HepG2 (cell line): ENCODE results near the gene MCEE. TPM values are rescaled to one million over a fixed set of nuclear protein-coding genes. Genes with fewer than 3 reads are reported as not detected.
A peak's percentile ranks its signal among the peaks of the same experiment; 100 is the strongest.

Source experiments
- ATAC-seq: fragments of 200-7000 bp; cut with Tn5 transposase; 3 replicates; pipeline ENCODE4 v1.9.1; 2020; ENCODE audit warnings: mild to moderate bottlenecking, moderate library complexity
- BruUV-seq: library from RNA; stranded (reverse); fragments of 400-500 nt; replicated peaks from 2 replicates; lab custom pipeline; 2021; lab: Mats Ljungman, UMichigan
- CTCF ChIA-PET: fragments of 300-600 bp; formaldehyde crosslinking; extraction: SDS; loops from one replicate; lab custom pipeline; 2021; ENCODE audit warnings: low total read pairs, inconsistent platforms, low intra/inter-chr PET ratio; lab: Yijun Ruan, JAX
- POLR2A ChIA-PET: fragments of 350-600 bp; sonication (Branson Sonifier 250); formaldehyde crosslinking; loops from one replicate; lab custom pipeline; 2020; ENCODE audit warnings: antibody characterized with exemption, inconsistent platforms; lab: Yijun Ruan, JAX
- DNase-seq: peaks from one replicate; pipeline ENCODE4 v3.0.0-alpha.2; 2015; ENCODE audit warnings: low spot score
- FAIRE-seq: peaks from 3 replicates; lab custom pipeline; 2011; peaks lifted over from hg19 to GRCh38; lab: Jason Lieb, UNC
- H2AFZ ChIP-seq: one replicate; pipeline ENCODE4 v1.6.1; 2011; ENCODE audit warnings: low read length, inconsistent platforms
- H3K27ac ChIP-seq: fragments of 300-600 bp; 3 replicates; pipeline ENCODE4 v1.8.0; 2011; ENCODE audit warnings: mixed run types, mild to moderate bottlenecking, mixed read lengths, low read length, inconsistent platforms; ENCODE audit not compliant: insufficient read depth; ENCODE audit errors: extremely low read length
- H3K27me3 ChIP-seq, 2 experiments: fragments of 200-600 bp in 1 of 2; 2 replicates in 1 of 2; 3 replicates in 1 of 2; pipeline versions ENCODE4 v1.6.0 to v1.8.0; 2011; ENCODE audit warnings: low read length in 2 of 2, mild to moderate bottlenecking in 2 of 2, moderate library complexity in 2 of 2, inconsistent platforms in 1 of 2; ENCODE audit not compliant: insufficient read depth in 2 of 2, control insufficient read depth in 1 of 2
- H3K36me3 ChIP-seq, 2 experiments: fragments of 200-600 bp in 1 of 2; replicated peaks in 1 of 2; 2 replicates in 1 of 2; 3 replicates in 1 of 2; pipeline versions ENCODE4 v1.5.1 to v1.8.0; 2011; ENCODE audit warnings: low read length in 2 of 2, inconsistent platforms in 1 of 2; ENCODE audit not compliant: insufficient read depth in 2 of 2, control insufficient read depth in 1 of 2
- H3K4me1 ChIP-seq: 2 replicates; pipeline ENCODE4 v1.5.1; 2012; ENCODE audit warnings: low read length, inconsistent platforms; ENCODE audit not compliant: insufficient read depth
- H3K4me2 ChIP-seq: 2 replicates; pipeline ENCODE4 v1.6.0; 2011; ENCODE audit warnings: low read depth, low read length, inconsistent platforms
- H3K4me3 ChIP-seq, 3 experiments: fragments of 200-600 bp in 1 of 3; sonication (generic), shearing (Covaris generic) in 1 of 3; replicated peaks in 1 of 3; 2 replicates each; pipeline ENCODE4 v1.5.1; 2011 to 2016; ENCODE audit warnings: low read length in 3 of 3, inconsistent platforms in 2 of 3, low read depth in 2 of 3, mild to moderate bottlenecking in 2 of 3, control low read depth in 1 of 3, mixed read lengths in 1 of 3; ENCODE audit not compliant: insufficient read depth in 1 of 3
- H3K79me2 ChIP-seq: one replicate; pipeline ENCODE4 v1.6.1; 2011; ENCODE audit warnings: low read length, inconsistent platforms; ENCODE audit not compliant: insufficient read depth
- H3K9ac ChIP-seq: 2 replicates; pipeline ENCODE4 v1.6.0; 2011; ENCODE audit warnings: mild to moderate bottlenecking, low read depth, low read length, inconsistent platforms; ENCODE audit not compliant: insufficient read depth
- H3K9me3 ChIP-seq: 2 replicates; pipeline ENCODE4 v1.5.1; 2012; ENCODE audit warnings: mild to moderate bottlenecking, low read length
- H4K20me1 ChIP-seq: 2 replicates; pipeline ENCODE4 v1.6.0; 2011; ENCODE audit warnings: inconsistent platforms, mild to moderate bottlenecking, low read length, moderate library complexity; ENCODE audit not compliant: insufficient read depth
- CCAR2 ChIP-seq: fragments of 200-400 bp; formaldehyde crosslinking; optimal IDR thresholded peaks from 2 replicates; pipeline ENCODE3; 2018; ENCODE audit warnings: low read depth, mild to moderate bottlenecking, low read length, moderate library complexity
- HNRNPK ChIP-seq: fragments of 200-400 bp; formaldehyde crosslinking; IDR thresholded peaks from 2 replicates; pipeline ENCODE4 v1.6.1; 2018; ENCODE audit warnings: low read length, low read depth, moderate library complexity, mild to moderate bottlenecking; ENCODE audit not compliant: poor library complexity, severe bottlenecking
- HOXA5 ChIP-seq: sonication (generic); formaldehyde crosslinking; IDR thresholded peaks from 2 replicates; pipeline ENCODE4 v1.4.0; 2020; ENCODE audit warnings: missing genetic modification reagents
- IKZF5 ChIP-seq: IDR thresholded peaks from 2 replicates; pipeline ENCODE4 v1.6.1; 2018; ENCODE audit warnings: missing genetic modification reagents, mild to moderate bottlenecking, missing compliant biosample characterization
- IRF1 ChIP-seq: sonication (generic); formaldehyde crosslinking; IDR thresholded peaks from 2 replicates; pipeline ENCODE4 v1.4.0; 2020; ENCODE audit warnings: low read depth, mild to moderate bottlenecking, missing genetic modification reagents
- MAFK ChIP-seq, 2 experiments: IDR thresholded peaks in 1 of 2; conservative IDR thresholded peaks in 1 of 2; 2 replicates each; pipeline ENCODE4 v1.6.1; 2011; ENCODE audit warnings: improper control_type of control experiment in 2 of 2, low read length in 2 of 2
- RNF219 ChIP-seq: sonication (generic); formaldehyde crosslinking; IDR thresholded peaks from 2 replicates; pipeline ENCODE4 v1.5.0; 2020; ENCODE audit warnings: mild to moderate bottlenecking, missing genetic modification reagents
- TRAFD1 ChIP-seq: sonication (generic); formaldehyde crosslinking; IDR thresholded peaks from 2 replicates; pipeline ENCODE4 v1.5.1; 2020; ENCODE audit warnings: missing genetic modification reagents, mild to moderate bottlenecking, borderline replicate concordance
- ZNF224 ChIP-seq: sonication (generic); formaldehyde crosslinking; IDR thresholded peaks from 2 replicates; pipeline ENCODE4 v1.5.0; 2020; ENCODE audit warnings: mild to moderate bottlenecking, missing genetic modification reagents
- ZNF317 ChIP-seq: sonication (generic); formaldehyde crosslinking; IDR thresholded peaks from 2 replicates; pipeline ENCODE4 v1.5.0; 2020; ENCODE audit warnings: mild to moderate bottlenecking, missing genetic modification reagents
- ZNF512 ChIP-seq: sonication (generic); formaldehyde crosslinking; IDR thresholded peaks from 2 replicates; pipeline ENCODE4 v1.4.0; 2020; ENCODE audit warnings: mild to moderate bottlenecking, missing genetic modification reagents
- ZNF558 ChIP-seq: sonication (generic); formaldehyde crosslinking; IDR thresholded peaks from 2 replicates; pipeline ENCODE4 v1.9.0; 2022; ENCODE audit warnings: mild to moderate bottlenecking, missing genetic modification reagents, borderline replicate concordance
- ZSCAN22 ChIP-seq: sonication (generic); formaldehyde crosslinking; IDR thresholded peaks from 2 replicates; pipeline ENCODE4 v1.4.0; 2020; ENCODE audit warnings: mild to moderate bottlenecking, missing genetic modification reagents
- WGBS: methylation state at CpG from one replicate; pipeline ENCODE4 v1.1.6; 2017; ENCODE audit warnings: low lambda C conversion rate; 5-methylcytosine and 5-hydroxymethylcytosine counted together
- in situ Hi-C: cut with HindIII; loops from 2 replicates; pipeline ENCODE4 v1.10.0; 2017; ENCODE audit warnings: low pct_unique_long_range_greater_than_20kb; ENCODE audit not compliant: extremely low pct_ligation_motif_present
- intact Hi-C: fragments of 100-400 bp; cut with micrococcal nuclease; formaldehyde crosslinking; loops from one replicate; pipeline ENCODE4 v1.10.0; 2022; ENCODE audit not compliant: unreplicated experiment
- polyA plus RNA-seq, 8 experiments: library from polyadenylated mRNA; depleted of rRNA in 3 of 8; stranded (reverse) in 7 of 8; unstranded in 1 of 8; fragments of >200 nt; fragmentation: Illumina TruSeq in 4 of 8; extraction: Trizol in 4 of 8; gene quantifications; 2 replicates each; pipeline versions ENCODE4 v1.2.1 to v1.2.3, GENCODE V29; 2011 to 2016; ENCODE audit warnings: low read depth in 4 of 8, missing spikeins in 1 of 8, mixed read lengths in 1 of 8; ENCODE audit not compliant: insufficient read depth in 1 of 8
- total RNA-seq, 5 experiments: library from RNA; depleted of rRNA; stranded (reverse); fragments of >200 nt; fragmentation: Illumina TruSeq; extraction: Trizol; gene quantifications; 2 replicates each; pipeline ENCODE4 v1.2.3, GENCODE V29; 2016; ENCODE audit warnings: low read depth in 1 of 5

Gene MCEE
- total and polyA plus RNA-seq, 2 of the 13 experiments (the other 11 are each of a cell fraction or from before 2014, with no cell fraction given) = 32.0 to 66.9 TPM

GRCh38 chr2:71117063-71117462 lies 13.0 kb downstream of the MCEE start (continued):
- TF ChIP-seq IRF1 (no peak), ZNF224 (CRISPR knock-in tag) (no peak), TRAFD1 (CRISPR knock-in tag) (no peak), RNF219 (no peak), IKZF5 (no peak)

GRCh38 chr2:71113843-71114242 lies 16.2 kb downstream of the MCEE start:
- Histone ChIP-seq H3K4me3 (no peak overlapping the region), H3K36me3 (peaks cover 20 to 62% of the 10 kb centered on the region in 2 experiments), H3K9me3 (no peaks in the 10 kb centered on the region), H3K4me2 (no peak overlapping the region), H3K9ac (no peak overlapping the region), H3K4me1 (no peaks in the 10 kb centered on the region), H3K27me3 (no peaks in the 10 kb centered on the region), H3K27ac (no peak overlapping the region), H2AFZ (no peak overlapping the region), H4K20me1 (no peaks in the 10 kb centered on the region), H3K79me2 (no peaks in the 10 kb centered on the region)
- FAIRE-seq (no peak), DNase-seq (no peak), ATAC-seq (no peak)
- ChIA-PET POLR2A (interaction anchor here (1.8 kb wide), 1 partner anchor 16 kb away, joined by 4 read pairs; the partner anchor contains the start of genes MCEE and MPHOSPH10), CTCF (no interaction called here)
- TF ChIP-seq HOXA5 (CRISPR knock-in tag) (no peak), ZSCAN22 (no peak), HNRNPK (peak; percentile 16), MAFK (conservative IDR thresholded peaks at IDR 0.05 in 1 of 2, IDR thresholded peaks at IDR 0.05 in 1 of 2; ENCODE audit: low read length in 2 of 2) (peak; percentile 51 to 52; a peak in 3 of 4 replicates), ZNF558 (CRISPR knock-in tag) (no peak), CCAR2 (no peak), ZNF512 (no peak), ZNF317 (no peak)
- in situ Hi-C loops (no loop called here), intact Hi-C loops (no loop called here)
- no TSS peak for BruUV-seq
- WGBS = 97% methylated on average over 1 of the region's 1 CpG
